BLaER1 treated with 17β-estradiol and CSF1 and Interleukin-3, amounts not matched to agents 10 nM and 100 nM (cell line): ENCODE data around the gene STRIP1.
A peak's percentile ranks its signal among the peaks of the same experiment; 100 is the strongest.

ENCODE experiments used
- H3K27ac ChIP-seq, 11 experiments: shearing (Covaris generic); formaldehyde crosslinking; 2 replicates each; pipeline ENCODE4 v1.8.1; 2022
- H3K27me3 ChIP-seq, 11 experiments: shearing (Covaris generic); formaldehyde crosslinking; 2 replicates each; pipeline ENCODE4 v1.8.1; 2022
- H3K36me3 ChIP-seq, 11 experiments: shearing (Covaris generic); formaldehyde crosslinking; 2 replicates each; pipeline ENCODE4 v1.8.1; 2022
- H3K4me1 ChIP-seq, 10 experiments: shearing (Covaris generic); formaldehyde crosslinking; 2 replicates each; pipeline ENCODE4 v1.8.1; 2022
- H3K4me2 ChIP-seq, 11 experiments: shearing (Covaris generic); formaldehyde crosslinking; 2 replicates each; pipeline ENCODE4 v1.8.1; 2022
- H3K4me3 ChIP-seq, 10 experiments: shearing (Covaris generic); formaldehyde crosslinking; 2 replicates each; pipeline ENCODE4 v1.8.1; 2022
- H3K9ac ChIP-seq, 11 experiments: shearing (Covaris generic); formaldehyde crosslinking; 2 replicates each; pipeline ENCODE4 v1.8.1; 2022
- H3K9me3 ChIP-seq, 11 experiments: shearing (Covaris generic); formaldehyde crosslinking; replicated peaks in 1 of 11; 2 replicates each; pipeline ENCODE4 v1.8.1; 2022
- H4K20me1 ChIP-seq, 11 experiments: shearing (Covaris generic); formaldehyde crosslinking; 2 replicates each; pipeline ENCODE4 v1.8.1; 2022
- Cebpa-rat ChIP-seq, 11 experiments: shearing (Covaris generic); IDR thresholded peaks; 2 replicates each; pipeline ENCODE4 v1.8.1; 2022

STRIP1 gene

GRCh38 chr1:110091791-110092190 is 57.4 kb downstream of the STRIP1 start:
- H3K27me3 ChIP-seq, result peaks cover 5 to 13% (median 9%) of the 10 kb centered on the region in 11 experiments
- peaks cover 0 to 10% (median 0%) of the 10 kb centered on the region in 11 experiments; a peak in 3 of 22 replicates for H3K9me3 ChIP-seq
- H3K4me1 ChIP-seq, result peaks cover 20 to 40% (median 31%) of the 10 kb centered on the region in 10 experiments
- H3K27ac ChIP-seq, result no peak overlapping the region
- 0 out of 22 replicates have a peak, but pooled peaks cover 0 to 2% (median 0%) of the 10 kb centered on the region in 11 experiments for H4K20me1 ChIP-seq
- H3K36me3 ChIP-seq, result no peaks in the 10 kb centered on the region
- H3K9ac ChIP-seq, result no peak overlapping the region
- no peak overlapping the region for H3K4me3 ChIP-seq
- H3K4me2 ChIP-seq, result peak overlapping the region in 3 of 11 experiments; percentile 5; a peak in 2 of 22 replicates
- no peak for TF ChIP-seq Cebpa-rat (IDR thresholded peaks at IDR 0.05)

- Histone ChIP-seq H3K27ac (no peak overlapping the region), H3K9me3 (peaks cover 0 to 10% (median 0%) of the 10 kb centered on the region in 11 experiments; a peak in 3 of 22 replicates), H3K4me3 (no peak overlapping the region), H3K4me2 (no peak overlapping the region), H3K27me3 (peaks cover 0 to under 1% (median 0%) of the 10 kb centered on the region in 11 experiments; a peak in 1 of 22 replicates), H3K36me3 (no peaks in the 10 kb centered on the region), H3K4me1 (peaks cover 20 to 41% (median 31%) of the 10 kb centered on the region in 10 experiments), H4K20me1 (no peaks in the 10 kb centered on the region), H3K9ac (no peak overlapping the region)
- no peak for TF ChIP-seq Cebpa-rat (IDR thresholded peaks at IDR 0.05)
These were observed 58.6 kb downstream of the STRIP1 start for GRCh38 chr1:110092991-110093390.

- Histone ChIP-seq H3K9ac (no peak overlapping the region), H3K4me2 (no peak overlapping the region), H3K9me3 (peaks cover 0 to 10% (median 0%) of the 10 kb centered on the region in 11 experiments; a peak in 3 of 22 replicates), H3K27me3 (no peaks in the 10 kb centered on the region), H4K20me1 (no peaks in the 10 kb centered on the region), H3K4me1 (peaks cover 4 to 40% (median 29%) of the 10 kb centered on the region in 10 experiments), H3K27ac (no peak overlapping the region), H3K36me3 (no peaks in the 10 kb centered on the region), H3K4me3 (no peak overlapping the region)
- TF ChIP-seq Cebpa-rat (IDR thresholded peaks at IDR 0.05), result no peak
These were observed 60.7 kb downstream of the STRIP1 start for GRCh38 chr1:110094931-110095654.

- no peak overlapping the region for H3K4me3 ChIP-seq
- no peaks in the 10 kb centered on the region for H3K27me3 ChIP-seq
- peaks cover 29 to 48% (median 45%) of the 10 kb centered on the region in 10 experiments for H3K4me1 ChIP-seq
- H3K4me2 ChIP-seq, result peak overlapping the region in 1 of 11 experiments; percentile 26; a peak in 2 of 22 replicates
- no peak for TF ChIP-seq Cebpa-rat (IDR thresholded peaks at IDR 0.05)
- H3K36me3 ChIP-seq, result no peaks in the 10 kb centered on the region
- H3K9ac ChIP-seq, result no peak overlapping the region
- H3K9me3 ChIP-seq, result peaks cover 0 to 10% (median 0%) of the 10 kb centered on the region in 11 experiments; a peak in 3 of 22 replicates
- H3K27ac ChIP-seq, result peak overlapping the region in 4 of 11 experiments; percentile 13 to 52 (median 26); a peak in 3 of 22 replicates
- H4K20me1 ChIP-seq, result no peaks in the 10 kb centered on the region
These were observed 63.2 kb downstream of the STRIP1 start for GRCh38 chr1:110097507-110098221.

GRCh38 chr1:110098222-110099026 is 64.0 kb downstream of the STRIP1 start:
- Histone ChIP-seq H3K9me3 (peaks cover 0 to 10% (median 0%) of the 10 kb centered on the region in 11 experiments; a peak in 3 of 22 replicates), H3K36me3 (no peaks in the 10 kb centered on the region), H3K4me1 (peaks cover 37 to 56% (median 52%) of the 10 kb centered on the region in 10 experiments), H3K9ac (no peak overlapping the region), H3K4me3 (no peak overlapping the region), H3K27me3 (no peaks in the 10 kb centered on the region), H4K20me1 (no peaks in the 10 kb centered on the region), H3K4me2 (peak overlapping the region in 10 of 11 experiments; percentile 25 to 60 (median 40); a peak in 16 of 22 replicates), H3K27ac (peak overlapping the region in 4 of 11 experiments; percentile 9 to 52 (median 26); a peak in 6 of 22 replicates)
- TF ChIP-seq Cebpa-rat (IDR thresholded peaks at IDR 0.05), result no peak

GRCh38 chr1:110100335-110100734 is 65.9 kb downstream of the STRIP1 start:
- Histone ChIP-seq H3K27ac (peak overlapping the region in 9 of 11 experiments; percentile 15 to 97 (median 91); a peak in 17 of 22 replicates), H3K4me1 (peaks cover 53 to 75% (median 71%) of the 10 kb centered on the region in 10 experiments)

GRCh38 chr1:110102081-110102480 is 67.7 kb downstream of the STRIP1 start:
- H3K4me2 ChIP-seq, result peak overlapping the region; percentile 81 to 98 (median 94)
- H3K9me3 ChIP-seq, result no peaks in the 10 kb centered on the region
- TF ChIP-seq Cebpa-rat (IDR thresholded peaks at IDR 0.05), result peak in 8 of 11 experiments; percentile 21 to 89 (median 57); a peak in 9 of 22 replicates
- no peaks in the 10 kb centered on the region for H3K27me3 ChIP-seq
- H3K36me3 ChIP-seq, result no peaks in the 10 kb centered on the region
- H3K9ac ChIP-seq, result peak overlapping the region in 9 of 11 experiments; percentile 65 to 86 (median 79); a peak in 18 of 22 replicates
- H4K20me1 ChIP-seq, result no peaks in the 10 kb centered on the region
- peak overlapping the region in 10 of 11 experiments; percentile 30 to 97 (median 90); a peak in 19 of 22 replicates for H3K27ac ChIP-seq
- peaks cover 59 to 87% (median 84%) of the 10 kb centered on the region in 10 experiments for H3K4me1 ChIP-seq
- peak overlapping the region in 8 of 10 experiments; percentile 25 to 62 (median 48); a peak in 15 of 20 replicates for H3K4me3 ChIP-seq

More at GRCh38 chr1:110100335-110100734, 65.9 kb downstream of the STRIP1 start:
- Histone ChIP-seq H4K20me1 (no peaks in the 10 kb centered on the region), H3K9me3 (no peaks in the 10 kb centered on the region), H3K36me3 (no peaks in the 10 kb centered on the region), H3K4me3 (0 out of 20 replicates have a peak overlapping the region, but pooled peaks of 1 of the 10 experiments have one; percentile 15), H3K27me3 (no peaks in the 10 kb centered on the region), H3K4me2 (peak overlapping the region; percentile 81 to 98 (median 94)), H3K9ac (peak overlapping the region in 8 of 11 experiments; percentile 65 to 86 (median 80); a peak in 13 of 22 replicates)
- no peak for TF ChIP-seq Cebpa-rat (IDR thresholded peaks at IDR 0.05)
